Measurements from ENCODE around the gene CDC27.
A peak's percentile ranks its signal among the peaks of the same experiment; 100 is the strongest.
"Not testable (repeated sequence)": the region's sequence is repeated elsewhere in the genome, so short reads cannot be mapped to it uniquely, and the experiment has no call there.

The CDC27 gene, protein sequence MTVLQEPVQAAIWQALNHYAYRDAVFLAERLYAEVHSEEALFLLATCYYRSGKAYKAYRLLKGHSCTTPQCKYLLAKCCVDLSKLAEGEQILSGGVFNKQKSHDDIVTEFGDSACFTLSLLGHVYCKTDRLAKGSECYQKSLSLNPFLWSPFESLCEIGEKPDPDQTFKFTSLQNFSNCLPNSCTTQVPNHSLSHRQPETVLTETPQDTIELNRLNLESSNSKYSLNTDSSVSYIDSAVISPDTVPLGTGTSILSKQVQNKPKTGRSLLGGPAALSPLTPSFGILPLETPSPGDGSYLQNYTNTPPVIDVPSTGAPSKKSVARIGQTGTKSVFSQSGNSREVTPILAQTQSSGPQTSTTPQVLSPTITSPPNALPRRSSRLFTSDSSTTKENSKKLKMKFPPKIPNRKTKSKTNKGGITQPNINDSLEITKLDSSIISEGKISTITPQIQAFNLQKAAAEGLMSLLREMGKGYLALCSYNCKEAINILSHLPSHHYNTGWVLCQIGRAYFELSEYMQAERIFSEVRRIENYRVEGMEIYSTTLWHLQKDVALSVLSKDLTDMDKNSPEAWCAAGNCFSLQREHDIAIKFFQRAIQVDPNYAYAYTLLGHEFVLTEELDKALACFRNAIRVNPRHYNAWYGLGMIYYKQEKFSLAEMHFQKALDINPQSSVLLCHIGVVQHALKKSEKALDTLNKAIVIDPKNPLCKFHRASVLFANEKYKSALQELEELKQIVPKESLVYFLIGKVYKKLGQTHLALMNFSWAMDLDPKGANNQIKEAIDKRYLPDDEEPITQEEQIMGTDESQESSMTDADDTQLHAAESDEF

DNA sequence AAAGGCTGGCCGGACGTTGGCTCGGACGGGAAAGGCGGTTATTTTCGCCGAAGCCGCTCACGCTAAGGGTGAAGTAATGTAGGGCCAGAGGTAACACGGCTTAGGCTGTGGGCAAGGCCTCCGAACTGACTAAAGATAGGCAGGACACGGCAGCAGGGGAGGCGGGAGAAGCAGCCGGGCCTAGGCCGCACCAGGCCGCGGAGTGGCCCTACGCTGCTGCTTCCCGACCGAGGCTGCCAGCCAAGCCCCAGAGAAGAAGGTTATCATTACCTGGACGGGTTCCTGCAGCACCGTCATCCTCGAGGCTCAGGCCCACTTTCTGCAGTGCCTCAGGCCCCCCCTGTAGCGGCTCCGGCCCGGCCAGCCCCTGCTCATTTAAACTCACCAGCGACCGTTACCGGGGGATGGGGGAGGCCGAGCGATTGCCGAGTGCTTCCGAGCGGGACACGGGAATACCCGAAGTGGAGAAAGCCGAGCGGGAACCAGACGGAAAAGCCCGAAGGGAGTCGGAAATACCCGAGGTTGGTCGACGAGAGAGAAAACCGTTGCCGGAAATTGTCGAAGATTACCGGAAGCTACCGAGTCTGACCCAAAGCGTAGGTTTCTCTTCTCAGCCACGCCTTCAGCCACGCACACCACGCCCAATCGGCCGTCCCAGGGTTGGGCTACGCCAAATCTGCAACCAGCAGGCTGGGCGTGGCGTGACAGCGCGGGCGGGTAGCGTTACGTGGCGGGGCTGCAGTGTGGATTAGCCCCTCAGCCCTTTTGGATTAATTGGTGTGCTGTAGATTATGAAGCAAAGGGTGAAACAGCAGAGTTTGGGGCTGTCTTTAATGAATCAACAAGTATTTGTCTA, at the start of gene CDC27:
Gene CDC27 (minus strand): TSS at position 420 of the 856 bp plus-strand sequence. CDS start 123 bp downstream, at position 297.
- intact Hi-C loops (cut with DNase I) = no loop called here

DNA sequence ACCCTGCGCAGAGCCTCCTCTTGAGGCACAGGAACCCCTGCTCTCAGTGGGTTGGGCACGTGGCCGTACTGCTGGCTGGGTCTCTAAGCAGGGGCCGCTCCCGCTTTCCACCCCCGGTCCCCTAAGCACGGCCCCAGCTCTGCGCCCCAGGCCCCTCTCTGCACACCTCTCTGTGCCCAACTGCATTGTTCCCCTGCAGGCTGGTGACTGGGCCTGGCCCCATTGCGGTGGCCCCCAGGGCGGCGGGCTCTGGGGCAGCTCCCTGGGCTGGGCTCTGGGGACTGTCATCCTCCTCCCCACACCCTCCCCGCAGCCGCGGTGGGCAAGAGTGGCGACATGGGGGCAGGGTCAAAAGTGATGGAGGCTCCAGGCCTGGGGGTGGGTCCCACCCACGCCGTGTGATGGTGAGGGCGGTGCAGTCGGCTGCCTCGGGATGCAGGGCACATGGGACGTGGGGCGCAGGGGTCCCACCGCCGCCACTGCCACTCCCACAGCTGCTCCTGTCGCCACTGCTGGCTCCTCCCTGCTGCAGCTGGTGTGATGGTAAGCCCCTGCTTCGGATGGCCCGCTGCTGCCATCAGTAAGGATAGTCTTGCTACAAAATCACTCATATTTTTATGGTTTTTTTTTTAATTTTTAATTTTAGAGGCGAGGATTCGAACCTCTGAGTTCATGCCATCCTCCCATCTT, 49.4 kb upstream of the CDC27 start:
- intact Hi-C loops (cut with DNase I) = no loop called here
- DNase-seq = no peak

More for the DNA sequence above, at the start of gene CDC27:
- DNase-seq = peak; percentile 93 to 100 (median 97)

DNA sequence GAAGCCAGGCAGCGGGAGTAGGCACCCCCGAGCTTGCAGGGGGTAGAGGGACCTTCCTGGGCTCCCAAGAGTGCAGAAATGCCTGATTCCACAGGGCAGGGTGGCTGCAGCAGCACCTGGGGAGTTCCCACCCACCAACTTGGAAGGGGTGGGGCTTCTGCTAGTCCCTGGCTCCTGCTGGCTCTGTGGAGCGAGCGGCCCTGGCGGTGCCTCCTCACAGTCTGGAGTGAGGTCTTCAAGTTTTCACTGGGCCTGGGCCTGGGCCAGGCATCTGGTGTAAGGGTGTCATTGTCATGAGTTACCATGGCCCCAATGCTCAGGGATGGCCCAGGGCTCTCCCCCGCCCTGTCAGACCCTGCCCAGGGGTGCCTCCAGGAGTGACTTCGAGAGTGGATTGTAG, 48.7 kb upstream of the CDC27 start:
- intact Hi-C loops (cut with DNase I) = no loop called here
- no peak for DNase-seq

DNA sequence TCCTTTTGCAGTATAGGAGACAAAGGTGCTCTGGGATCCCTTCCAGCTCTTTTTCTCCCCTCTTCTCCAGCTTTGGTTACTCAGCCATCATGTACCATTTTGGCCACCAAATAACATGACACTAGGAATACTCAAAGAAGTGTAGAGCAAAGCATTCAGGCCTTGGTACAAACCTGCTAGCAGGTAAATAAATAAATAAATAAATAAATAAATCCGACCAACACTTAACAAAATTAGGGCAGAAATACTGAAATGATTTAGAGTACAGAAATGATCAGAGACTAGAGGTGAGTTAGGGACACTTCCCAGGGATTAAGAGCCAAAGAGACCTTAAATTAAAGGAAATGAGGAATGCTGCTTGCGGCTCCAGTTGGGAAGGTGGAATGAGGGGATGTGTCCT, 46.8 kb upstream of the CDC27 start:
- intact Hi-C loops (cut with DNase I) = no loop called here
- DNase-seq = no peak

DNA sequence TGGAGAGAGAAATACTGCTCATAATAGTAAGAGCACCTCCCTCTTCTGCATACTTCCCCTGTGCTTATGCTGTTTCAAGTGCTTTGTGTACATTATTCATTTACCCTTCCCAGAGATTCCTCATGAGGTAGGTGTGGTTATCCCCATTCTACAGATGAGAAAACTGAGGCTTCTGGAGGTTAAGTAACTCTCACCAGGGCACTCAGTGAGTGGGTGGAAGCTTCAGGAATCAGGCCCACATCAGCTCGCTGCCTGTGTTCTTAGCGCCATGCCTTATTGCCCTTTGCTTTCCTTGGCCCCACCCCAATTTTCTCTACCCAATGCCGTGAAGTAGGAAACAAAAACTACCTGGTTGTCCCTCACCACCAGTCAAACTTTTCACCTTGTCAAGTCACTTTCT, 46.4 kb upstream of the CDC27 start:
- intact Hi-C loops (cut with DNase I) = no loop called here
- no peak for DNase-seq

DNA sequence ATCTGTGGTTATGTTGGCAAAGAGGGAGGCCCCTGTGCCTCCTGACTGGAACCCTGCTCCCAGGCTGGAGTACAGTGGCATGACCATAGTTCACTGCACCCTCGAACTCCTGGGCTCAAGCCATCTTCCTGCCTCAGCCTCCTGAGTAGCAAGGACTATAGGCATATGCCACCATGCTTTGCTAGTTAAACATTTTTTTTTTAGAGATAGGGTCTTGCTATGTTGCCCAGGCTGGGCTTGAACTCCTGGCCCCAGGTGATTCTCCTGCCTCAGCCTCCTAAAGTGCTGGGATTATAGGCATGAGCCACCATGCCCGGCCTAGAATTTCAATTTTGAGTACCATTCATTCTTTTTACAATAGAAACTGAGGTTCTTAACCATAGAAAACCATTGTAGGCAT, 43.4 kb upstream of the CDC27 start:
- no peak for DNase-seq
- intact Hi-C loops (cut with DNase I) = no loop called here

DNA sequence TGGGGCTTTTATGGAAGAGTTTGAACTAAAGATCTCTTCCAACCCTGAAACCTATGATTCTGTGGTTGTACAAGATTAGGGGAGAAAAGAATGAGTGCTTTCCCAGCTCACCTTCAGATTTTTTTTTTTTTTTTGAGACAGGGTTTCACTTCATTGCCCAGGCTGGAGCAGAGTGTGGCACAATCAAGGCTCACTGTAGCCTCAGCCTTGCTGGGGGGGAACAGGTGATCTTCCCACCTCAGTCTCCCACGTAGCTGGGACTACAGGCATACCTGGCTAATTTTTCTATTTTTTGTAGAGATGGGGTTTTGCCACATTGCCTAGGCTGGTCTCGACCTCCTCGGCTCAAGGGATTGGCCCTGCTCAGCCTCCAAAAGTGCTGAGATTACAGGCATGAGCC, 42.8 kb upstream of the CDC27 start:
- intact Hi-C loops (cut with DNase I) = loop anchor here (2.0 kb wide), 1 partner anchor 85 kb away; no protein-coding TSS in a partner anchor
- DNase-seq = no peak

DNA sequence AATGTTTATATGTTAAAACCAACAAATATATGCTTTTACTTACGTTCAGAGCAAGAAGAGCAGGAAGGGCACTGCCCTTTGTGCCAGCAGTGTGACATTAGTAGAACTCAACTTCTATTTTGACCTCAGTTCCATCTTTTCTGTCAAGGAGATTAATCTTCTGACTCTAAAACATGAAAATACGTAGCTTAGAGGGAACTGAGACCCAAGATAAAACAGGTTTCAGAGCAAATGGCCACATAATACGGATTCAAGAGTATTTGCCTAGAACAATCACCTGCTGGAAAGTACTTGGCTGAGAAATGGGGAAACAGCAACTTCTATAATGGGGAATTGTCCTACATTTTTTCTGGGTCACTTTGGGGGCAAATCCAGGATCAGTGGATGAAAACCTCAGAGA, 42.2 kb upstream of the CDC27 start:
- DNase-seq = no peak
- intact Hi-C loops (cut with DNase I) = loop anchor here (2.0 kb wide), 1 partner anchor 85 kb away; no protein-coding TSS in a partner anchor

DNA sequence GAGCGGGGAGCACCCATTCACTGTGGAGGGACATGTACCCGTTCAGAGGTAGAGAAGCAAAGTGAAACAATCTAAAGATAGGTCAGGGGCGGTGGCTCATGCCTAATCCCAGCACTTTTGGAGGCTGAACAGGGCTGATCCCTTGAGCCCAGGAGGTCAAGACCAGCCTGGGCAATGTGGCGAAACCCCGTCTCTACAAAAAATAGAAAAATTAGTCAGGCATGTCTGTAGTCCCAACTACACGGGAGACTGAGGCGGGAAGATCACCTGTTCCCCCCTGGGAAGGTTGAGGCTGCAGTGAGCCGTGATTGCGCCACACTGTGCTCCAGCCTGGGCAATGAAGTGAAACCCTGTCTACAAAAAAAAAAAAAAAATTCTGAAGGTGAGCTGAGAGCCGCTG, 41.8 kb upstream of the CDC27 start:
- intact Hi-C loops (cut with DNase I) = loop anchor here (2.0 kb wide), 1 partner anchor 86 kb away; no protein-coding TSS in a partner anchor
- no peak for DNase-seq

DNA sequence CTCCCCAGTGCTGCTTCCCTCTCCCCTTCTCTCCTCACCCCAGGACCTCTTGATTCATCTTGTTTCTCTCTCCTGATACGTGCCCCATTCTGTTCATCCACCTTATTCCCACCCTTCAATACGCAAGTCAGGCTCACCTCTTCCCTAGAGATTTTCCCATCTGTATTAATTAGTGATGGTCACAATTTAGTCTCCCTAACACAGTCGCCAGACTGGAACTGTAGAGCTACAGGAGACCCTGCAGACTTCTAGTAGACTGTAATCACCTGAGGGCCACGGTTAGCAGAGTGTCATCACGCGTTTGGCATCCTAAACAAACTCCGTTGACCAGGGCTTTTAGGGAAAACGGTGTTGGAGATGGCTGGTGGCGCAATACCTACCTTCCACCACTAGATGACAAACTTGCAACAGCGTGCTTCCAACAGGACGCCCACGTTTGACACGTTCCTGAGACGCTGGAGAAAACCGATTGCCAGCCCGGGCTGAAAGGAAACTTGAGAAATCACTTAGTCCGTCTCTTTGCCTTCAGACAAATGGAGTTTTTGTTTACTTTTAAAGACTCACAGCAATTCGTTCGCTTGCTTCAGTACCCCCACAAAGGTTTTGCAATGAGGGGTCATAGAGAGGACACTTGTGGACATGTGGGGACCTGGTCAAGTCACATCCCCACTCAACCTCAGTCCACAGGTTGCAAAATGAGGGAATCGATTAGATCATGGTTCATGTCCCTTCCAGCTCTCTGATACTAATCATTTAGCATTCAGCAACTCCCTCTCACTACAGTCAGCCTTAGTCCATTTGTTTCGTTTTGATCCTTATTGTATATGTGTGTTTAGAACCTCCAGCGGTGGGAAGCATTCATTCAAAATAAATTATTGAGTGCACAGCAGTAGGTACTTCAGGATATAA, 40.7 kb upstream of the CDC27 start:
- peak; percentile 61 to 94 (median 85) for DNase-seq
- intact Hi-C loops (cut with DNase I) = loop anchor here (2.0 kb wide), 1 partner anchor 87 kb away; no protein-coding TSS in a partner anchor

DNA sequence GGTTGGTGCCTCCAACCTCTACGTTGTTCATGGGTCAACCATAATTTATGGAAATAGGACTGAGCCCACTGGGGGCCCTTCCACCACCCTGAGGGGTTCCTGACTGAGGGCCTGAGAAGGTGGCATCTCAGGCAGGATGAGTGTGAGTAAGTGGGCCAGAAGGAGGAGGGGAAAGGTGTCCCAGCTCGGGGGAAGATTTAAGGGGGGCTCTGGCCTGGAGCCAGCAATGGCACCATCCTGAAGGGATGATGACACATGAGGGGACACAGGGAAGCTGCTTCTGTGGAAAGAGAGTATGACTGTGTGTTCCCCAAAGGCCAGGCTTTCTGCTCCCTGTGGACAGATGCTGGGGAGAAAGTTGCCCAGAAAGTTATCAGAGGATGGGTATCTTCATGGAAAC, 38.8 kb upstream of the CDC27 start:
- DNase-seq = no peak
- intact Hi-C loops (cut with DNase I) = no loop called here

DNA sequence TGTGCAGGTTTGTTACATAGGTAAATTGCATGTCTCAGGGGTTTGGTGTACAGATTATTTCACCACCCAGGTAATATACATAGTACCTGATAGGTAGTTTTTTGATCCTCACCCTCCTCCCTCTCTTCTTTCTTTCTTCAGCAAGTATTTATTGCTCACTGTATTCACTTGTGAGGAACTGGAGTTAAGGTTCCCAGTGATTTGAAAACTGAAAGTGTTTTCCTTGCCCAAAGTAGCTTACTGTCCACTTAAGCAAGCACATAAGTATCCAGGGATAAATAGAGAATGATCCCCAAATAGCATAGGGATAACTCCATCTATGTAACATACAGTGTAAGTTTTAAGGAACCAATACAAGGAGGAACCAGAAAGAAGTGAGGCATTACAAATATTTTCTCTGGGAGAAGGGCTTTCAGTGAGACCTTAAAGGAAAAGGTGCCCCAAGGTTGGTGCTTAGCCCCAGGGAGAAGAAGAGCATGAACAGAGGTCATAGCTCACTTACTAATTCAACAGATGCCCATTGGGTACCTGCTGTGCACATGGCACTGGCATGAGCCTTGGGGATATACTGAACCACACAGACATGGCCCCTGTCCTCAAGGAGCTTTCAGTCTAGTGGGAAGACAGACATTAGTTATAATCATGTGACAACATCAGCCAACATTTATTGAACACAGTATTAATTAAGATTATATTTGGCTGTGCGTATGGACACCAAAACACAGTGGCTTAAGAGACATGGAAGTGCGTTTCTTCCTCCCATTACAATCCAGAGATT, 37.0 kb upstream of the CDC27 start:
- DNase-seq = no peak
- intact Hi-C loops (cut with DNase I) = no loop called here

DNA sequence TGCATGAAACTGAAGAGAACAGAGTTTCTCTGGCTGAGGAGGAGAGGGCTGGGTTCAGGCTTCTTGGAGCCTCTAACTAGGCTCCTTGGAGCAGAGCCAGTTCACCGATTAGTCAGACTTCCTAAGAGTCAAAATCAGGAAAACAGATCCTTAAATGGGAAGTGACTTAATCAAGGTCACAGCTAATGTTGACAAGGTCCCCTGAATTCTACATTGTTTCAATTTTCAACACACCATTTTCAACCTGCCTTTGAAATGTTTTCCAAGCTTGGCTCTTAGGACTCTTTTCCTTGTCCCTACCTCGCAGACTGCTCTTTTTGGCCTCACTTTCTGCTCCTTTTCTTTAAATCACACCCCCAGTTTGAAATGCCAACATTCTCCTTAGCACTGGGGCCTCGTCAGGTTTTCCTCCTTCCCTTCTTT, 36.4 kb upstream of the CDC27 start:
- intact Hi-C loops (cut with DNase I) = no loop called here
- DNase-seq = peak in 14 of 42 donors; percentile 12 to 60 (median 31)

DNA sequence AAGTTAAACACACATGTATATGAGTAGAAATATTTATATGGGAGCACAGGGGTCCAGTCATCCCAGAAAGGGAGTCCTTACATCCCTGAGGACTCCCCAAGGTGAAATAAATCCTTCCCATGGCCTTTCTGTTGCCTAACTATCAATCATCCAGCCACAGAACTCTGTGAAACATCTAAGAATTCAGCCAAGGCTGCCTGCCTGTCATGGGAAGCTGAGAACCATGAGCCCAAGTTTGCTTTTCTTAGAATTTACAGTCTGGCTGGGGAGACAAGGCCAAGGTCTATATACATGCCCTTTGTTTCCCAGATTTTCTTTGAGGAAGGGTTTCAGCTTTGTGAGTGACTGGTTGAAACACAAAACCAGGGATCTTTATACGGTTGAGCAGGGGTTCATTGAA, 35.9 kb upstream of the CDC27 start:
- intact Hi-C loops (cut with DNase I) = no loop called here
- DNase-seq = no peak

DNA sequence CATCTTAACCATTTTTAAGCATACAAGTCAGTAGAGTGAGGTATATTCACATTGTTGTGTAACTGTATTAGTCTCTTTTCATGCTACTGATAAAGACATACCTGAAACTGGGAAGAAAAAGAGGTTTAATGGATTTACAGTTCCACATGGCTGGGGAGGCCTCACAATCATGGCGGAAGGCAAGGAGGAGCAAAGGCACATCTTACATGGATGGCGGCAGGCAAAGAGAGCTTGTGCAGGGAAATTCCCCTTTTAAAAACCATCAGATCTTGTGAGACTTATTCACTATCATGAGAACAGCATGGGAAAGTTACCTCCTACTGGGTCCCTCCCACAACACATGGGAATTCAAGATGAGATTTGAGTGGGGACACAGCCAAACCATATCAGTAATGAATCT, 35.0 kb upstream of the CDC27 start:
- DNase-seq; intact Hi-C loops (cut with DNase I): not testable (repeated sequence)

DNA sequence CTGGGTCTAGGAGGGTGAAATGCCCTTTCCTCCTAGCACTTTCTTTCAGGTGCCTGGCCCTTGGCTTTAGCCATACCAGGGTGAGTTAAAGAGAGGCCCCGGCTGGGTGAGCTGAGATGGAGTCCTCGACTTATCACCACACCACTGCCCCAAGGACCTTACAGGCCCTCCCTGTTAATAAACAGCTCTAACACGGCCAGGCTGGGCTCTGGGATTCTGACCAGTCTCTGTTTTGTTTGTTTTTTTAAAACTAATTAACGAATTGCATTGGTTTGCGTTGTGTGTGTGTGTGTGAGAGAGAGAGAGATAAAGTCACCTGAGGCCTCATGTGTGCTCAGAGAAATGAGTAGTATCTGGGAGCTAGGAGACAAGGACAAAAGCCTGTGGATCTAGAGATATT, 34.4 kb upstream of the CDC27 start:
- no peak for DNase-seq
- intact Hi-C loops (cut with DNase I) = no loop called here

DNA sequence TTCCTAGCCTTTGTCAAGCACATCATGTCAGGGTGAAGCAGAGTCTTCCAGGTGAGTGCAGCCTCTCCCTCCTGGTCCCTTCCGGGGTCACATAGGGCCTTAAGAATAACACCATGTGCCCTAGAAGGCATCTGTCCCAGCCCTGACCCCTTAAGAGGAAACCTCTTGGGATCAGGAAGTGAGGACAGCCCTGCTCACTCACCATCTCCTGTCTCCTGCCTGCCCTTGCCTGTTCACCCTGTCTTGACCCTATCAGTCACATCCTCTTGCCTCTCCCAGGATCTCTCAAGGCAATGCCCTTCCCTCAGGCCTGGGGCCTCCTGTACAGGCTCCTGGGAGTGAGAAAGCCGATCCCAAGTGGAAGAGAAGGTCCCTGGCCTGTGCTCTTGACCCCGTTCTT, 33.9 kb upstream of the CDC27 start:
- DNase-seq = no peak
- intact Hi-C loops (cut with DNase I) = no loop called here
